CMK (cell line): ENCODE measurements around the gene EFHC1.

Experiments used
- DNase-seq: peaks from one replicate; pipeline ENCODE4 v3.0.0-alpha.2; 2010; ENCODE audit warnings: low read depth

The EFHC1 gene

GRCh38 chr6:52539607-52540006 lies 119.5 kb downstream of the EFHC1 start:
- DNase-seq, result no peak

- DNase-seq, result no peak
These were observed 120.3 kb downstream of the EFHC1 start for GRCh38 chr6:52540286-52540902.

- DNase-seq, result no peak
These were observed 121.0 kb downstream of the EFHC1 start for GRCh38 chr6:52541135-52541534.

- DNase-seq, result no peak
These were observed 123.1 kb downstream of the EFHC1 start for GRCh38 chr6:52543262-52543661.

- no peak for DNase-seq
These were observed 123.8 kb downstream of the EFHC1 start for GRCh38 chr6:52543729-52544601.

- no peak for DNase-seq
These were observed 124.7 kb downstream of the EFHC1 start for GRCh38 chr6:52544602-52545405.

- no peak for DNase-seq
These were observed 125.4 kb downstream of the EFHC1 start for GRCh38 chr6:52545406-52546119.

GRCh38 chr6:52546192-52546591 lies 126.0 kb downstream of the EFHC1 start:
- no peak for DNase-seq

GRCh38 chr6:52546678-52547077 lies 126.5 kb downstream of the EFHC1 start:
- no peak for DNase-seq

- no peak for DNase-seq
These were observed 127.7 kb downstream of the EFHC1 start for GRCh38 chr6:52547647-52548352.

GRCh38 chr6:52548353-52548713 lies 128.2 kb downstream of the EFHC1 start:
- no peak for DNase-seq

- DNase-seq, result no peak
These were observed 128.9 kb downstream of the EFHC1 start for GRCh38 chr6:52548999-52549398.

GRCh38 chr6:52549428-52549827 lies 129.3 kb downstream of the EFHC1 start:
- DNase-seq, result no peak

GRCh38 chr6:52550014-52550575 lies 130.0 kb downstream of the EFHC1 start:
- no peak for DNase-seq

- DNase-seq, result no peak
These were observed 130.7 kb downstream of the EFHC1 start for GRCh38 chr6:52550870-52551269.

GRCh38 chr6:52551483-52552277 lies 131.5 kb downstream of the EFHC1 start:
- DNase-seq, result no peak

- no peak for DNase-seq
These were observed 132.1 kb downstream of the EFHC1 start for GRCh38 chr6:52552278-52552643.

- DNase-seq, result no peak
These were observed 133.0 kb downstream of the EFHC1 start for GRCh38 chr6:52553158-52553557.

GRCh38 chr6:52553719-52554118 lies 133.6 kb downstream of the EFHC1 start:
- no peak for DNase-seq

GRCh38 chr6:52554684-52555280 lies 134.6 kb downstream of the EFHC1 start:
- no peak for DNase-seq
